Naive B cell (primary cell): ENCODE measurements around the gene DPEP1. TPM values are rescaled to one million over a fixed set of nuclear protein-coding genes. Genes with fewer than 3 reads are reported as not detected.
"Not testable (repeated sequence)": the region's sequence is repeated elsewhere in the genome, so short reads cannot be mapped to it uniquely, and the experiment has no call there.

Source experiments
- ATAC-seq, 2 donors: fragments of 150-1000 bp; cut with Tn5 transposase; 2 replicates each; pipeline ENCODE4 v1.10.0; 2021; ENCODE audit warnings: low read depth in 2 of 2, mild to moderate bottlenecking in 2 of 2, moderate library complexity in 2 of 2
- DNase-seq: peaks from one replicate; pipeline ENCODE4 v3.0.0; 2022
- H3K27ac Mint-ChIP-seq, 6 donors: one replicate each; pipeline ENCODE4 v1.8.0; 2020 to 2022; ENCODE audit warnings: mild to moderate bottlenecking in 6 of 6, mixed read lengths in 6 of 6, moderate library complexity in 5 of 6, inconsistent platforms in 2 of 6
- H3K27me3 Mint-ChIP-seq, 3 donors: one replicate each; pipeline ENCODE4 v1.8.0; 2021 to 2022; ENCODE audit warnings: mixed read lengths in 3 of 3, mild to moderate bottlenecking in 1 of 3
- H3K36me3 Mint-ChIP-seq, 2 donors: one replicate each; pipeline ENCODE4 v1.8.0; 2020 to 2022; ENCODE audit warnings: mixed read lengths in 2 of 2, inconsistent platforms in 1 of 2, mild to moderate bottlenecking in 1 of 2
- H3K4me1 Mint-ChIP-seq, 3 donors: one replicate each; pipeline ENCODE4 v1.8.0; 2020 to 2022; ENCODE audit warnings: mixed read lengths in 3 of 3, inconsistent platforms in 1 of 3, mild to moderate bottlenecking in 1 of 3, moderate library complexity in 1 of 3
- H3K4me3 Mint-ChIP-seq, 8 donors: one replicate each; pipeline ENCODE4 v1.8.0; 2020 to 2022; ENCODE audit warnings: mild to moderate bottlenecking in 8 of 8, mixed read lengths in 8 of 8, moderate library complexity in 8 of 8, inconsistent platforms in 2 of 8
- H3K9me3 Mint-ChIP-seq, 7 donors: one replicate each; pipeline ENCODE4 v1.8.0; 2020 to 2022; ENCODE audit warnings: mixed read lengths in 7 of 7, mild to moderate bottlenecking in 5 of 7, inconsistent platforms in 2 of 7, moderate library complexity in 1 of 7
- polyA plus RNA-seq, 6 donors: library from polyadenylated mRNA; unstranded; fragments of 300-500 nt; fragmentation: Illumina TruSeq; gene quantifications; one replicate each; pipeline ENCODE4 v1.2.3, GENCODE V29; 2021; ENCODE audit warnings: low read depth in 6 of 6

DPEP1 gene
- polyA plus RNA-seq, 6 donors from 2014 or later = not detected

DNA sequence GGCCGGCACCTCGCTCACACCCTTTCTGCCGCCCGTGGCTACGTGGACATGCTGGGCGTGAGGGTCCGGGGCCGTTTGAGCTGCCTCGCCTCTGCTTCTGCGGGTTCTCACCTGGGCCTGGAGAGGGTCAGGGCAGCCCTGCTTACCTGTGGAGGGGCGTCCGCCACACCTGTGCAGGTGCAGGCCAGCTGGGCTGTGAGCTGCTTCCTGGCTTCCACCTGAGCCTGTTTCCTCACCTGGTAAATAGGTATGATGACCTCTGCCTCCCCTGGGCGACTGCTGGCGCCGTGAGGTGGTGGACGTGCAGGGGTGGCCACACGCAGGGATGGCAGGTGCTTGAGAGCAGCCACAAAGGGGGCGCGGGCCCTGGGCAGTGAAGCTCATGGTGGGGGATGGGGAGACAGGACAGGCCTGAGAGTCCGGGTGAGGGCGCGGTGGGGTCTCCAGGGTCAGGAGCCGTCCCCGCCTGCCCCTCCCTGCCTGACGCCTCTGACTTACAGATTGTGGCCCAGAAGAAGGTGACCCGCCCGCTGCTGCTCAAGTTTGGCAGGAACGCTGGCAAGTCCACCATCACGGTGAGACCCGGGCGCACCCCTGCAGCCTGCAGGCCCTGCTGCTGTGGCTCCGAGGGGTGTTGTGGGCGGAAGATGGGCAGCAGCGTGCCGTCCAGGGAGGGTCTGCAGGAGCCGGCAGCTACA is 30.1 kb upstream of the DPEP1 start:
- ATAC-seq = no peak
- no peak for DNase-seq
- H3K27me3 Mint-ChIP-seq = no peaks in the 10 kb centered on the region
- H3K4me1 Mint-ChIP-seq = no peaks in the 10 kb centered on the region
- no peaks in the 10 kb centered on the region for H3K36me3 Mint-ChIP-seq
- no peak overlapping the region for H3K4me3 Mint-ChIP-seq
- no peak overlapping the region for H3K27ac Mint-ChIP-seq
- no peaks in the 10 kb centered on the region for H3K9me3 Mint-ChIP-seq

DNA sequence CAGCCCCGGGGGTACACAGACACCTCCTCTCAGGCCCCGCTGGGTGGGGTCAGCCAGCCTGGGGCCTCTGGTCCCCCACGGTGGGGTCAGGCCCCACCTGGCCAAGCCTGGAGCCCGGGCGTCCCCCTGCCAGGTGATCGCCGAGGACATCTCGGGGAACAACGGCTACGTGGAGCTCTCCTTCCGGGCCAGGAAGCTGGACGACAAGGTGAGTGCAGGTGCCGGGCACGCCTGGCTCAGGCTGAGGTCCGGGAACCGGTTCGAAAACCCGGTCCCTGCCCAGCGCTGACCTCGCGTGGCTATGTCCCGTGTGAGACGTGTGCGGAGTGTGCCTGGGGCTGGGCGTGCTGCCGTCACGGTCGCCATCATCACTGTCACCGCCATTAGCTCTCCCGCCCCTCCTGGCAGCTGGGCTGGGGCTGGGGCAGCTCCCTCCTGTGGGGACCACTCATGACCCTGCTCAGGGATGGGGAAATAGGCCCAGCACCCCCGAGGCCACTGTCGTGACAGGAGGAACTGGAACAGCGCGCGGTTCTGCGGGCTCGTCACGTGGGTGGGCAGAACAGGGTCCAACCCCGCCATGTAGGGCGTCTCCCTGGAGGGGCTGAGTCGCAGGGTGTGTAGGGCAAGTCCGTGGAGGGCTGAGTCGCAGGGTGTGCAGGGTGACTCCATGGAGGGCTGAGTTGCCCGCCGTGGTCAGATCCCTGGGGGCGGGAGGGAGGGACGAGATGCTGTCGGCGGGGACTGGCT is 29.4 kb upstream of the DPEP1 start:
- Mint-ChIP-seq H3K36me3 (no peaks in the 10 kb centered on the region), H3K9me3 (no peaks in the 10 kb centered on the region), H3K4me1 (no peaks in the 10 kb centered on the region), H3K27me3 (no peaks in the 10 kb centered on the region), H3K4me3 (no peak overlapping the region), H3K27ac (no peak overlapping the region)
- no peak for ATAC-seq
- DNase-seq = no peak

DNA sequence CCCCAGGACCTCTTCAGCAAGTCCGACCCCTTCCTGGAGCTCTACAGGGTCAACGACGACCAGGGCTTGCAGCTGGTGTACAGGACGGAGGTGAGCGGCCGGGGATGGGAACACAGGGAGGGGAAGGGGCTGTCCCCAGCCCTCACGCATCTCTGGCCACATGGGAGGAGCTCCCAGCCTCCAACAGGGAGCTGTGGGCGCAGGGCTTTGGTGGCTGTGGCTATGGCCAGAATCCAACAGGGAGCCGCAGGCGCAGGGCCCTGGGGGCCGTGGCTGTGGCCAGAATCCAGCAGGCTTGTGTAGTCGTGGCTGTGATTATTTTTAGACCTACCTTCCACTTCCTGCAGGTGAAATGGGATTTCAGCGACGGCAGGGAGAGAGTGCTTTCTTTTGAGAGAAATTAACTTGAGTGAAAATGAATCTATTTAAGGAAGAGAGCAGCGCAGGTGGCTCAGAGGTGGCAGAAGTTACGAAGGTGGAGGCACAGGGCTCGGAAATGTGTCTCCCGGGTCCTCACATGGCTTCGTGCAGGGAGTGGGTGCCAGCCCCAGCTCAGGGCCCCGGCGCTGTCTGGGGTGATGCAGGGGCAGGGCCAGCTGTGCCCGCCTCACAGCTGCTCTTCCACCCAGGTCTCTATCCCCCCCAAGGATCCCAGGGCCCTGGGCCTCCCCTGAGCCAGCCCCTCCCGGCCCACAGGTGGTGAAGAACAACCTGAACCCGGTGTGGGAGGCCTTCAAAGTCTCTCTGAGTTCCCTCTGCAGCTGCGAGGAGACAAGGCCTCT is 28.5 kb upstream of the DPEP1 start:
- H3K9me3 Mint-ChIP-seq = no peaks in the 10 kb centered on the region
- ATAC-seq = no peak
- no peaks in the 10 kb centered on the region for H3K4me1 Mint-ChIP-seq
- DNase-seq = no peak
- no peaks in the 10 kb centered on the region for H3K36me3 Mint-ChIP-seq
- H3K27ac Mint-ChIP-seq = no peak overlapping the region
- no peak overlapping the region for H3K4me3 Mint-ChIP-seq
- no peaks in the 10 kb centered on the region for H3K27me3 Mint-ChIP-seq

DNA sequence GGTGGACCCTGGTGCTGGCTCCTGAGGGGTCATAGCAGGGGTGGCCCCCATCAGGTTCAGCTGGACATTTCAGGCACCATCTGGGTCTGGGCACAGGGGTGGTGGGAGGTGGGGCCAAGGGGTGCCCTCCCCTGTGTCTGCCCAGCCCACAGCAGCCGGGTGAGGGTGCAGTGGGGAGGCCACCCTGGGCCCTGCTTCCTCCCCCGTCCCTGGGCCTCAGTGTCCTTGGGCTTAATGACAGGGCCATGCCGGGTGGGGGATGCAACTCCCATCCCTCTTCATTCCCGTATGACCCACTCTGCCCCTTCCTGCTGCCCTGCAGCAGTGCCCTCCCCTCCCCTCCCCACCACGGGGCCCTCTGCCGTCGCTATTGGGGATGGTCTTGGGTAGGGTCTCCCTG is 27.2 kb upstream of the DPEP1 start:
- no peaks in the 10 kb centered on the region for H3K27me3 Mint-ChIP-seq
- no peak for DNase-seq
- no peaks in the 10 kb centered on the region for H3K36me3 Mint-ChIP-seq
- H3K27ac Mint-ChIP-seq = no peak overlapping the region
- H3K9me3 Mint-ChIP-seq = no peaks in the 10 kb centered on the region
- peak overlapping the region in 1 of 8 donors; percentile 15 for H3K4me3 Mint-ChIP-seq
- ATAC-seq = no peak
- H3K4me1 Mint-ChIP-seq = no peaks in the 10 kb centered on the region

DNA sequence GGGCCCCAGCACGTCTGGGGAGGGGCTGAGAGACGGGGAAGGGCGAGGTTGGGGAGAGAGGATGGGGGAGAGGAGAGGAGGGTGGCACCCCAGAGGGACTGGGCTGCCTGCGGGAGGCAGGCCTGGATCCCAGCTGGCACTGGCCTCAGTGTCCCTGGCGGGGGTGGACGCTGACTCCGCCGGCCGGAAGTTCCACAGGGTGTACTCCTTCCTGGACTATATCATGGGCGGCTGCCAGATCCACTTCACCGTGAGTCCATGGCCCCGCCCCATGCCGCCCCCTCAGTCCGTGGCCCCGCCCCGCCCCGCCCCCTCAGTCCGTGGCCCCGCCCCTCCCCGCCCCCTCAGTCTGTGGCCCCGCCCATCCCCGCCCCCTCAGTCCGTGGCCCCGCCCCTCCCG is 26.6 kb upstream of the DPEP1 start:
- Mint-ChIP-seq H3K27ac (peak overlapping the region in 1 of 6 donors; percentile 47), H3K27me3 (no peaks in the 10 kb centered on the region), H3K9me3 (no peaks in the 10 kb centered on the region), H3K4me1 (no peaks in the 10 kb centered on the region), H3K4me3 (peak overlapping the region in 1 of 8 donors; percentile 15), H3K36me3 (no peaks in the 10 kb centered on the region)
- DNase-seq = no peak
- ATAC-seq = no peak

DNA sequence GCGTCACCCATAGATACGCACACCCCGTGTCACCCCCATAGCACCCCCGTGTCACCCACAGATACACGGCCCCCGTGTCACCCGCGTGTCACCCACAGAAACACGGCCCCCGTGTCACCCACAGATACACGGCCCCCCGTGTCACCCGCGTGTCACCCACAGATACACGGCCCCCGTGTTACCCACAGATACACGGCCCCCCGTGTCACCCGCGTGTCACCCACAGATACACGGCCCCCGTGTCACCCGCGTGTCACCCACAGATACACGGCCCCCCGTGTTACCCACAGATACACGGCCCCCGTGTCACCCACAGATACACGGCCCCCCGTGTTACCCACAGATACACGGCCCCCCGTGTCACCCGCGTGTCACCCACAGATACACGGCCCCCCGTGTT is 25.8 kb upstream of the DPEP1 start:
- not testable (repeated sequence) for H3K4me1 Mint-ChIP-seq, H3K9me3 Mint-ChIP-seq, ATAC-seq

DNA sequence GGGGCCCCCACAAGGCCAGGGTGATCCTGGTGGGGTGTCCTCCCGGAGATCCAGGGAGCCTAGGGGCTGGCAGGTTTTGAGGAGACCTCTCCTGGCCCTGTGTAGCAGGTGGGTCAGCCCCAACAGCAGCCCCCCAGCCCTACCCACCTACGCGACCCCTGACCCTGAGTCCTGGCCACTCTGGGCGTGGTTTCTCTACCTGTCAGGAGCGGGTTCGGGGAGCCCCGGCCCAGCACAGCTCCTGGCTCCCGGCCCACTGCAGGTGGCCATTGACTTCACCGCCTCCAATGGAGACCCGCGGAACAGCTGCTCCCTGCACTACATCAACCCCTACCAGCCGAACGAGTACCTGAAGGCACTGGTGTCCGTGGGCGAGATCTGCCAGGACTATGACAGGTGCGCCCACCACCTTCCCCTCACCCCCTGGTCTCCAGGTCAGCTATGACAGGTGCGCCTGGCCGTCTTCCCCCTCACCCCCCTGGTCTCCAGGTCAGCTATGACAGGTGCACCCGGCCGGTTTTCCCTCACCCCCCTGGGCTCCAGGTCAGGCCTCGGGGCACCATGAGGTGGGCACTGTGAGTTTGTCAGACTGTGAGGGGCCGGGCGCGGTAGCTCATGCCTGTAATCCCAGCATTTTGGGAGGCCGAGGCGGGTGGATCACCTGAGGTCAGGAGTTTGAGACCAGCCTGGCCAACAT is 24.9 kb upstream of the DPEP1 start:
- ATAC-seq (no peak), DNase-seq (no peak)
- no peaks in the 10 kb centered on the region for H3K27me3 Mint-ChIP-seq
- H3K4me1 Mint-ChIP-seq = no peaks in the 10 kb centered on the region
- no peaks in the 10 kb centered on the region for H3K9me3 Mint-ChIP-seq
- H3K36me3 Mint-ChIP-seq = no peaks in the 10 kb centered on the region
- no peak overlapping the region for H3K4me3 Mint-ChIP-seq
- H3K27ac Mint-ChIP-seq = no peak overlapping the region

More for the DNA sequence above, 25.8 kb upstream of the DPEP1 start:
- H3K27me3 Mint-ChIP-seq, DNase-seq, H3K4me3 Mint-ChIP-seq, H3K27ac Mint-ChIP-seq, H3K36me3 Mint-ChIP-seq: not testable (repeated sequence)

DNA sequence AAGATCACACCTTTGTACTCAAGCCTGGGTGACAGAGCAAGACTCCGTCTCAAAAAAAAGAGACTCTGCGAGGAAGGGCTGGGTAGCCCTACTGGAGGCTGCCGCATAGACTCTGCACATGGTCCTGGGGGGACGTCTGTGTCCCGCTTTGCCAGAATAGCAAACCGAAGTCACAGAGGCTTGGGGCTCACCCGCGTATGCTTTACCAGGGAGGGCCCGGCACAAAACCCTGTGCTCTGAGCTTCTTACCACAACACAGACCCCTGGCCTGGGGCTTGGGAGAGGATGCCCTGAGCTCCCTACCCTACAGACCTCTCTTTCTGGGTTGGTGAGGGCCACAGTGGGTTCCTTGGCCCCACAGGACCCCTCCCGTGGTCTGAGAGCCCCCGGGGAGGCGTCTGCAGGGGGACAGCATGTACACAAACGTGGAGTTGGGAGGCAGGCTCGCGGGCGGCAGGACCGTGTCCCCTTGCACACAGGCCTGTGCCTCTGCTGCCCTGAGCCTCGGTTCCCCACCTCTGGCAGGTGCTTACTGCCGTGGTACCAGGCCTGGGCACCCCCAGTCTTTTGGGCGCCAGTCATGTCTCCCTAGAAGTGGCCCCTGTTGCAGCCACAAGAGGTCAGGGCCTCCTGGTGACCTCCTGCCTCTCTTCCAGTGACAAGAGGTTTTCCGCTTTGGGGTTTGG is 24.1 kb upstream of the DPEP1 start:
- ATAC-seq (no peak), DNase-seq (no peak)
- Mint-ChIP-seq H3K36me3 (no peaks in the 10 kb centered on the region), H3K27ac (peak overlapping the region in 1 of 6 donors; percentile 68), H3K4me3 (no peak overlapping the region), H3K4me1 (no peaks in the 10 kb centered on the region), H3K9me3 (no peaks in the 10 kb centered on the region), H3K27me3 (no peaks in the 10 kb centered on the region)

DNA sequence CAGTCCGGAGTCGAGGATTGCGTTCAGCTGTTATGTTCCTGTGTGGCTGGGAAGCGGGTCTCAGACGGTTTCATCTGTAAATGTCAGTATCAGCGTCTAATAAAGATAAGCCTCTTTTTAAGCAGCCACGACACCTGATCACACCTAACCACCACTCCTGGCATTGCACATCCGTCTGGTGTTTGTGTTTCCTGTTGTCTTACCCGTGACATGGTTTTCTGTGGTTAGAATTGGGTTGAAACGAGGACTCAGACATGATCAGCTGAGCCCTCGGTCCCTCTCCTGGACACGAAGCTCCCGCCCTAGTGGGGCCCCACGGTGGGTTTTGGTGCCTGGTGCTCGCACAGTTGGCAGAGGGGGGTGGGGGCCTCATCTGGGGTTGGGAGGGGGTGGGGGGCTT is 19.6 kb upstream of the DPEP1 start:
- Mint-ChIP-seq H3K4me1 (no peaks in the 10 kb centered on the region), H3K36me3 (no peaks in the 10 kb centered on the region), H3K27me3 (no peaks in the 10 kb centered on the region), H3K9me3 (no peaks in the 10 kb centered on the region), H3K4me3 (no peak overlapping the region), H3K27ac (no peak overlapping the region)
- ATAC-seq = no peak
- no peak for DNase-seq

DNA sequence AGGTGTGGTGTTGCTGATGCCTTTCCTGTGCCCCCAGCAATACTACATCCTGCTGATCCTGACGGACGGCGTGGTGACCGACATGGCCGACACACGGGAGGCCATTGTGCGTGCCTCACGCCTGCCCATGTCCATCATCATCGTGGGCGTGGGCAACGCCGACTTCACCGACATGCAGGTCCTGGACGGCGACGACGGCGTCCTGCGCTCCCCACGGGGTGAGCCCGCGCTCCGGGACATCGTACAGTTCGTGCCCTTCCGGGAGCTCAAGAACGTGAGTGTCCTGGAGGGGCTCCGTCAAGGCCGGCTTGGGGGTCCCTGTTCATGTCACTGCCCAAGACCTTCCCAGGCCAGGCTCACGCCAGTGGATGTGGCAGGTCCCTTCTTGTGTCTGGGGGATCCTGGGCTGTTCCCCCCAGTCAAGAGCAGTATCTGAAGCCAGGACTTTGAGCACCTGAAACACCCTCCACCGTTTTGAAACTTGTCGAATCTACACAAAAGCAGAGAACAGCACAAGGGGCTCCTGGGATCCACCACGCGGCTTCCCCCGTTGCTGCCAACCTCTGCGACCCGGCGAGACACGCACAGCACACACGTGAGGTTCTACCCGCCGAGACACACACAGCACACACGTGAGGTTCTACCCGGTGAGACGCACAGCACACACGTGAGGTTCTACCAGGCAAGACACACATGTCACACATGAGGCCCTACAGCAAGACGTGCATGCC is 17.9 kb upstream of the DPEP1 start:
- H3K4me1 Mint-ChIP-seq = no peaks in the 10 kb centered on the region
- ATAC-seq = no peak
- H3K36me3 Mint-ChIP-seq = no peaks in the 10 kb centered on the region
- H3K27ac Mint-ChIP-seq = no peak overlapping the region
- no peaks in the 10 kb centered on the region for H3K27me3 Mint-ChIP-seq
- H3K9me3 Mint-ChIP-seq = no peaks in the 10 kb centered on the region
- no peak for DNase-seq
- no peak overlapping the region for H3K4me3 Mint-ChIP-seq

DNA sequence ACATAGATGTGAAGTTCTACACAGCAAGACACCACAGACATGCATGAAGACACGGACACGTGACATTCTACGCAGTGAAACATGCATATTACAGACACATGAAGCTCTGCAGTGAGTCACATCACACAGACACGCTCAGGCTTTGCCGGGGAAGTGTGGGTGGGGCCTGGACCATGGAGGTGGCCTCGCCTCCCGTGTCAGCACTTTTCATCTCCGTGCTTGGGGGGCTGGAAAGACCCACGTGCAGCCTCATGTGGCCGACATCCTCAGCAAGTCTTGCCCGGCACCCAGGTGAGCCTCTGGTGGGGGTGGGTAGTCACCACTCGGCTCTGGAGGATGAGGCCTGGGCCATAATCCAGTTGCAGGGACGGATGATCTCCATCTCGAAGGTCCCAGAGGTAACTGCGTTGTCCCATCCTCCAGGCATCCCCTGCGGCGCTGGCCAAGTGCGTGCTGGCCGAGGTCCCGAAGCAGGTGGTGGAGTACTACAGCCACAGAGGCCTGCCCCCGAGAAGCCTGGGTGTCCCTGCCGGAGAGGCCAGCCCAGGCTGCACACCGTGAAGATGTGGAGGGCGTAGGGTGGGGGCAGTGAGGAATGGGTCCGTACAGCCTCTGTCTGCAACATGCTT is 17.3 kb upstream of the DPEP1 start:
- no peaks in the 10 kb centered on the region for H3K36me3 Mint-ChIP-seq

DNA sequence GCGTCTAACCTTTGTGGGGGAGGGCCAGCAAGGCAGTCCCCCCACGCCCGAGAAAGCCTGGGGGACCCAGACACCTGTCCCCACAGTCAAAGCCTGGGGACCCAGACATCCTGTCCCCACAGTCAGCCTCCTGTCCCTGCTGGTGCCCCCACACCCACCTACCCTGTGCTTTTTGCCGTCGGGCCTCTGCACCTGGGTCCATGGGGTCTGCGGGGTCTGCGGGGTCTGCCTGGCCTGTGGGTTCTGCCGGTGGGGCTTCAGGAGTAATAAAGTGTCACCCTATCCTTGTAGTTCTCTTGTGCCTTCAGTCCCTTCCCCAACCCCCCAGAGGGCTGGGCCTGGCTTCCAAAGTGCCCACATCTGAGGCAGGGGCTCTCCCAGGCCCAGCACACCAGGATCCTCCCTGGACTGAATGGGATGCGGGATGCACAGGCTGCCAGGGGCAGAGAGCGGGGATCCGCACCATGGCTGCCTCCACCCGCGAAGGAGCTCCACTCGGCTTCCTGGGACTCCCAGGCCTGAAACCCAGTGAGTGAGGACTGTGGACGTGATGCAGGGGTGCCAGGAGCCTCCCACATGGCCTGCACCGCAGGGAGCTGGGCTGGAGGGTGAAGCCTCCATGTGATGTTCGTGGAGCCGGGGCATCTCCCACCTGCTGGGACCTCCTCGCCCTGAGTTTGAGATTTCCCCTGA is 16.3 kb upstream of the DPEP1 start:
- H3K27me3 Mint-ChIP-seq = peaks cover 0 to 4% (median 0%) of the 10 kb centered on the region in 3 donors
- H3K27ac Mint-ChIP-seq = no peak overlapping the region
- H3K9me3 Mint-ChIP-seq = no peaks in the 10 kb centered on the region
- DNase-seq = no peak
- no peaks in the 10 kb centered on the region for H3K4me1 Mint-ChIP-seq
- no peaks in the 10 kb centered on the region for H3K36me3 Mint-ChIP-seq
- ATAC-seq = no peak
- H3K4me3 Mint-ChIP-seq = no peak overlapping the region

More for the DNA sequence above, 17.3 kb upstream of the DPEP1 start:
- DNase-seq (no peak), ATAC-seq (no peak)
- Mint-ChIP-seq H3K4me3 (no peak overlapping the region), H3K27ac (no peak overlapping the region), H3K27me3 (no peaks in the 10 kb centered on the region), H3K9me3 (no peaks in the 10 kb centered on the region), H3K4me1 (no peaks in the 10 kb centered on the region)
